Activated gamma-delta T cell (primary cell): ENCODE results near the gene NOM1.
"Not testable (repeated sequence)": the region's sequence is repeated elsewhere in the genome, so short reads cannot be mapped to it uniquely, and the experiment has no call there.

Source experiments
- DNase-seq: peaks from one replicate; lab custom pipeline; 2025; lab: John Stamatoyannopoulos, UW

The NOM1 gene

GRCh38 chr7:156940421-156941122 lies 8.9 kb upstream of the NOM1 start:
- DNase-seq, result no peak

GRCh38 chr7:156941393-156942182 lies 7.9 kb upstream of the NOM1 start:
- no peak for DNase-seq

DNA sequence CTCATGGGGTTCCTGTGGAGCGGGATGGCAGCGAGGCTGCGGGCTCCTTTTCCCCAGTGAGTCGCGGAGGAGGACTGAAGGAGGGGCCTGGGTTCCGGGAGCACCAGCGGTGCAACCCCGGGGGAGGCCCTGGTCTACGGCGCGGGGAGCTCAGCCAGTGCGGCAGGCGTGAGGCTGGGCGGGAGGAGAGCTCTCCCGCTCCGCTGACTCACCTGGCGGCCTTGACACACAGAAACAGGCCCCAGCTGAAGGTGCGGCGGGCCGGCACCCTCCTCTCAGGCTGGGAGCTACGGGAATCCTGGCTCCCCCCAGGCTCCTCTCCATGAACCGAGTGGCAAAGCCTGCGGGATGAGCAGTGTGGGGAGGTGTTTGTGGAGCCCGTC lies 6.8 kb upstream of the NOM1 start:
- DNase-seq, result no peak

- no peak for DNase-seq
Observed at GRCh38 chr7:156943091-156944041, 6.1 kb upstream of the NOM1 start.

DNA sequence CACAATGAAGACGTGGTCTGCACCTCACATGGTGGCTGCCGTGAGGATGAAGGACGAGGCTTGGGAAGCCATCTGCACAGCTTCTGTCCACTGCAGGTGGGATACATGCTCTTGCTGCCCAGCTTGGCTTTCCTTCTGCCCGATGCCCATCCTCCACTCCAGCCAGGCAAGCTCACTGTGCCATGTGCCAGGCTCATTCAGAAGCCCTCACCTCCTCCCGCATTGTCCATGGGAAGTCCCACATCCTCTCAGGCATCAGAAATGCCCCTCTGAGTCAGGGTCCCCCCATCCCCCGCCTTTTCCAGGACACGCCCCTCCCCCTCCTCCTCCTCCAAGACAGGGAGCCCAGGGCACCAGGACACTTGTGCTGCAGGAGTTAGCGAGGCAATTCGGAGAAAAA lies 4.6 kb upstream of the NOM1 start:
- DNase-seq, result no peak

- no peak for DNase-seq
Observed at GRCh38 chr7:156947120-156947843, 2.2 kb upstream of the NOM1 start.

DNA sequence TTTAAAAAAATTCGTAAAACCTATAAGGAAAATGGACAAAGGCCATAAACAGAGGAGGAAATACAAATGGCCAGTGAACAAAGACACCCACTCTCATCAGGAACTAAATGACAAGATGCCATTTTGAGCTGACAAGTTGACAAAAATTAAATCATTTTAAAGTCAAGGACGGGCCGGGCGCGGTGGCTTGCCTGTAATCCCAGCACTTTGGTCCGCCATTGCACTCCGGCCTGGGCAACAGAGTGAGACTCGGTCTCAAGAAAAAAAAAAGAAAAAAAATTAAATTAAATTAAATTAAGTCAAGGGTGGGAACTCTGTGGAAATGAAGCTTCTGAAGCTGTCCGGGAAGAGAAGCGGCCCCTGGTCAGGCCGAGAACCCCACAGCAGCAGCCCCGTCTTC lies 1.2 kb upstream of the NOM1 start:
- no peak for DNase-seq

DNA sequence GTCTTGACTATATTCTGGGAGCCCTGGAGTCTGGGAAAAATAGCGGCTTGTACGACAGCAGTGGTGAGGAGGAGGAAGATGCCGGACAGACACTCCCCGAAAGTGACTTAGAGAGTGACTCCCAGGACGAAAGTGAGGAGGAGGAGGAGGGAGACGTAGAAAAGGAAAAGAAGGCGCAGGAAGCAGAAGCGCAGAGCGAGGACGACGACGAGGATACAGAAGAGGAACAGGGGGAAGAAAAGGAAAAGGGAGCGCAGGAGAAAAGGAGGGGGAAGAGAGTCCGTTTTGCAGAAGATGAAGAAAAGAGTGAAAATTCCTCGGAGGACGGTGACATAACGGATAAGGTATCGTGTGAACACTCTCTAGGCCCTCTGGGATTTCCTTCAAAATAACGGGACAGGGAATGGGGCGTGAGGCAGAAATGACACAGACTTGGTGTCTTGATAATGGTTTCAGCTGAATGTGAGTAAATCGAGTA lies 908 bp downstream of the NOM1 start:
- DNase-seq, result no peak

DNA sequence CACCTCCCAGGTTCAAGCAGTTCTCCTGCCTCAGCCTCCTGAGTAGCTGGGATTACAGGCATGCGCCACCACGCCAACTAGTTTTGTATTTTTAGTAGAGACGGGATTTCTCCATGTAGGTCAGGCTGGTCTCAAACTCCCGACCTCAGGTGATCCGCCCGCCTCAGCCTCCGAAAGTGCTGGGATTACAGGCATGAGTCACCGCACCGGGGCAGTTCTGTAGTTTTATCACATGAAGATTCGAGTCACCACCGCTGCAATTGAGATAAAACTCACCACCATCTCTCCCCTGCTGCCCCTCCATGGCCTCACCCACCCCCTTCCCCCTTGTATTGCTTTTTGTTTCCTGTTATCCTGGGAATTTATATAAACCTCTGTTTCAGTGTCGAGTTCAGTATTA lies 3.7 kb downstream of the NOM1 start:
- not testable (repeated sequence) for DNase-seq

DNA sequence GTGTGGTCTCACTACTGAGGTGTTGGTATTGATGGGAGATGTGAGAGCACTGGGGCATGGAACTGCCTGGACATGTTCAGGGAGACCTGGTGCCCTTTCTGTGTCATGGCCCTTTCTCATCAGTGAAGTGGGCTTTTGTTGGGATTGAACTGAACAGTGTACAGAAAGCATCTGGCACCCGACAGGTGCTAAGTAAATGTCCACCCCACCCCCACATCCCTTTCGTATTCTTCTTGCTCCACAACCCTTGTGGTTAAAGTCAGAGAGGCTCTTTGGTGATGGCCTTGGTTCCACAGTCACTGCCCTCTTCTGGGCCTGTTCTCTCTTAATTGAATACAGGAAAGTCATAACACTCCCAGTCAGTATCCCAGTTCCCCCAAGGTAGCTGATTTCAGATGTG lies 5.4 kb downstream of the NOM1 start:
- DNase-seq, result no peak

- no peak for DNase-seq
Observed at GRCh38 chr7:156956727-156957126, 7.2 kb downstream of the NOM1 start.

DNA sequence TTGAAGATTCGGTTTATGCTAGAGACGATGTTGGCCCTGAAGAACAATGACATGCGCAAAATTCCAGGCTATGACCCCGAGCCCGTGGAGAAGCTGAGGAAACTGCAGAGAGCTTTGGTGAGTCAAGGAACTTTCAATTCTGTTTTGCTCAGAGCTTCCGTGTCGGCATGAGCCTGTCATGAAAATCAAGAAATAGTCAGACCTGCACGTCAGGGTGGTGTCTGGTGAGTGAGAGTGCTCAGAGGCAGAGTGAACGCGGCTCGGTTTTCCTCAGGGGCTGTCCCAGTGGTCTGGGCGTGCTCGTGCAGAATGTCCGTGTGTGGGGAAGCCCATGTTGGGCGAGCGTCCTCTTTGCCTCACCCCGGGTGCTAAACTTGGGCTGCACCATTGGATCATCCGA lies 12.6 kb downstream of the NOM1 start:
- no peak for DNase-seq

DNA sequence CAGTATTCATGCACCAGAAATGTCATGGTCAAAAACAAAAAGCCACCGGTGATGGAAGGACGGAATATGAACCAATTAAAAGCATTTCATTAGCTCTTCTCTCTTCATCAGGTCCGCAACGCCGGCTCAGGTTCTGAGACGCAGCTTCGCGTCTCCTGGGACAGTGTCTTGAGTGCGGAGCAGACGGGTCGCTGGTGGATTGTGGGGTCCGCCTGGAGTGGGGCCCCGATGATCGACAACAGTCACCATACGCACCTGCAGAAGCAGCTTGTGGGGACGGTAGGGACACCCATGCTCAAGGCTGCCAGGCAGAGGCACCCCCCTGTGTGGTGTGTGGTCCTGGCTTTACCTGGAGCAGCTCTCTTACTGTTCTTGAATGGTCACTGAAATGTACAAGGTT lies 13.4 kb downstream of the NOM1 start:
- DNase-seq, result no peak

GRCh38 chr7:156963472-156963871 lies 14.0 kb downstream of the NOM1 start:
- DNase-seq, result no peak

DNA sequence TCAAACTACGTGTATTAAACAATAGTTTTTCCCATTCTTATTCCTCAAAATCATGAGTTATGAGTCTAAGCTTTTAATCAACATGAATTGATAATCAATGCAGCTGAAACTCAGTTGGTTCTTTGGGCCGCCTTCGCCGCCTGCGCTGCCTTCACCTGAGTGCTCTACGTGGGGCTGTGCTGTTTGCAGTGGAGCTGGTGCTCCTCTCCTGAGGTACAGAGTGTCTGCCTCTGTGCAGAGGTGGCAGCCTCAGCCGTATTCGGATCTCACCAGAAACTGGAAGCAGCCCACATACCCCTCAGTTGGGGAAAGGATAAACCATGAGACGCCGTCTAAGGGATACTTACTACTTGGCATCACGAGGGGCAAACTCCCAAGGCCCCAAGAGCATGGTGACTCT lies 15.5 kb downstream of the NOM1 start:
- DNase-seq, result no peak

GRCh38 chr7:156966387-156966786 lies 16.9 kb downstream of the NOM1 start:
- no peak for DNase-seq

- no peak for DNase-seq
Observed at GRCh38 chr7:156968183-156968582, 18.7 kb downstream of the NOM1 start.

DNA sequence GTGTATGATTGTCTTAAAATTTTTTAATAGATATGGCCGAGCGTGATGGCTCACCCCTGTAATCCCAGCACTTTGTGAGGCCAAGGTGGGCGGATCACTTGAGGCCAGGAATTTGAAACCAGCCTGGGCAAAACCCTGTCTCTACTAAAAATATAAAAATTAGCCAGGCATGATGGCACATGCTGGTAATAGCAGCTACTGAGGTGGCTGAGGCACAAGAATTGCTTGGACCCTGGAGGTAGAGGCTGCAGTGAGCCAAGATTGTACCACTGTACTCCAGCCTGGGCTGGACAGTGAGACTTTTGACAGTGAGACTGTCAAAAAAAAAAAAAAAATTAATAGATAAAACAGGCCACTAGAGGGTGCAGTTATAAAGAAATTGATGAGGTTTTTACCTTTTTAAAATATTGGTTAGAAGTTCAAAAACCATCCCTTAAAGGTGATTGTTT lies 20.5 kb downstream of the NOM1 start:
- DNase-seq, result no peak

GRCh38 chr7:156975620-156976019 lies 26.1 kb downstream of the NOM1 start:
- no peak for DNase-seq

DNA sequence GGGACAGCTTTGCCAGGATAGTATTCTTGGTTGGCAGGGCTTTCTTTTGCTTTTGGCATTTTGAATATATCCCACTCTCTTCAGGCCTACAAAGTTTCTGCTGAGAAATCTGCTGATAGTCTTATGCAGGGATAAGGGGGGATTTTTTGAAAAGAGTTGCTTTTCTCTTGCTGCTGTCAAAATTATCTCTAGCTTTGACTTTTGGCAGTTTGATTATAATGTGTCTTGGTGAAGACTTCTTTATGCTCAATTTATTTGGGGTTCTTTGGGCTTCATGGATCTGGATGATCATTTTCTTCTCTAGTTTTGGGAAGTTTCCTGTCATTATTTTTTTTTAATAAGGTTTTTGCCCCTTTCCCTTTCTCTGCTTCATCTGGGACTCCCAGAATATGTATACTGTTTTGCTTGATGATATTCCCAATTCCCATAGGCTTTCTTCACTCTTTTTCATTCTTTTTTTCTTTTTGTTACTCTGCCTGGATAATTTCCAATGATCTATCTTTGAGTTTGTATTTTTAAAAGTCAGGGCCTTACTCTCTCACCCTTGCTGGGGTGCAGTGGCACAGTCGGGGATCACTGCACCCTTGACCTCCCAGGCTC lies 29.6 kb downstream of the NOM1 start:
- no peak for DNase-seq

DNA sequence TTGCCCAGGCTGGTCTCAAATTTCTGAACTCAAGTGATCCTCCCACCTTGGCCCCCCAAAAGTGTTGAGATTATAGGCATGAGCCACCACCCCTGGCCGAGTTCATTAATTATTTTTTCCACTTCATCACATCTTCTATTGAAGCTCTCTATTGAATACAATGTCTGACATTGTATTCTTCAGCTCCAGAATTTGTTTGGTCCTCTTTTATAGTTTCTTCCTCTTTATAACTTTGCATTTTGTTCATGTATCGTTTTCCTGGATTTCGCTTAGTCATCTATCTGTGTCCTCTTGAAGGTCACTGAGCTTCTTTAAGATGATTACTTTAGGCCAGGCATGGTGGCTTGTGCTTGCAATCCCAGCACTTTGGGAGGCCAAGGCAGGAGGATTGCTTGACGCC lies 30.2 kb downstream of the NOM1 start:
- DNase-seq, result no peak
